T-helper 17 cell (primary cell): ENCODE results near the gene CRMP1. TPM values are rescaled to one million over a fixed set of nuclear protein-coding genes. Genes with fewer than 3 reads are reported as not detected.

ENCODE experiments used
- ATAC-seq: fragments of 150-1000 bp; cut with Tn5 transposase; 2 replicates; pipeline ENCODE4 v1.10.0; 2021; ENCODE audit warnings: mild to moderate bottlenecking, moderate library complexity
- DNase-seq, 3 donors: peaks; one replicate each; pipeline versions ENCODE4 v3.0.0 to v3.0.0-alpha.2; 2020 to 2021
- H3K9me3 ChIP-seq: one replicate; pipeline ENCODE4 v1.7.0; 2013; ENCODE audit warnings: low read length, mild to moderate bottlenecking; ENCODE audit not compliant: control insufficient read depth, poor library complexity, severe bottlenecking
- H3K27ac Mint-ChIP-seq: one replicate; pipeline ENCODE4 v1.8.0; 2022; ENCODE audit warnings: mild to moderate bottlenecking, moderate library complexity, mixed read lengths
- H3K27me3 Mint-ChIP-seq: one replicate; pipeline ENCODE4 v1.8.0; 2022; ENCODE audit warnings: mixed read lengths
- H3K36me3 Mint-ChIP-seq: one replicate; pipeline ENCODE4 v1.8.0; 2022; ENCODE audit warnings: low read depth, mixed read lengths
- H3K4me1 Mint-ChIP-seq: one replicate; pipeline ENCODE4 v1.8.0; 2022; ENCODE audit warnings: mild to moderate bottlenecking, mixed read lengths
- H3K4me3 Mint-ChIP-seq: one replicate; pipeline ENCODE4 v1.8.0; 2022; ENCODE audit warnings: mild to moderate bottlenecking, moderate library complexity, mixed read lengths
- total RNA-seq, 4 donors: library from RNA in 2 of 4; stranded (reverse) in 2 of 4; gene quantifications; one replicate each; pipeline ENCODE4 v1.2.3 and lab custom pipeline; 2022 to 2026

Gene CRMP1
- total RNA-seq, 2 donors from 2014 or later = not detected

DNA sequence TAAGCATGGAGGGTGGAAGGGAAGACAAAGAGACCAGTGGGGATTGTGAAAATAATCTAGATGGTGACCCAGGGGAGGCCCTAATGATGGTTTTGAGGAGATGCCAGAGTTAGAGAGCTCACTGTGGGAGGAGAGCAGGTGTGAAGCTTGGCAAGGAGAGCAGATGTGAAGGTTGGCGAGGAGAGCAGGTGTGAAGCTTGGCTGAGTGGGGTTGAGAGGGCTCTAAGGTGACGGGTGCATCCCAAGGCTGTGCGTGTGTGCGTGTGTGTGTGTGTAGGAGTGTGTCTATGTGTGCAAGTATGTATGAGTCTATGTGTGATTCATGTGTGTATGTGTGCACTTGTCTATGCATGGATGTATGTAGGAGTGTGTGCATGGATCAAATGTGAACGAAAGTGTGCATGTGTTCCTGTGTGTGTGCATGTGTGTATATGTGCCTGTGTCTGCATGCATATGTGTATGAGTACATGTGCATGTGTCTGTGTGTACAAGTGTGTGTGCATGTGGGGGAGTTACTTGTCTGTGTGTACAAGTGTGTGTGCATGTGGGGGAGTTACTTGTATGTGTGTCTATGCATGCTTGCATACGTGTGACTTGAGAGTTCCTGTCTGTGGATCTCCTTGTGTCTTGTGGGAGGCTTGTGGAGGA lies 109.9 kb downstream of the CRMP1 start:
- Mint-ChIP-seq H3K36me3 (peaks cover 1% of the 10 kb centered on the region), H3K4me1 (no peaks in the 10 kb centered on the region), H3K27ac (no peak overlapping the region), H3K4me3 (no peak overlapping the region), H3K27me3 (peaks cover 8% of the 10 kb centered on the region)
- ATAC-seq (no peak), DNase-seq (no peak)
- no peaks in the 10 kb centered on the region for H3K9me3 ChIP-seq

DNA sequence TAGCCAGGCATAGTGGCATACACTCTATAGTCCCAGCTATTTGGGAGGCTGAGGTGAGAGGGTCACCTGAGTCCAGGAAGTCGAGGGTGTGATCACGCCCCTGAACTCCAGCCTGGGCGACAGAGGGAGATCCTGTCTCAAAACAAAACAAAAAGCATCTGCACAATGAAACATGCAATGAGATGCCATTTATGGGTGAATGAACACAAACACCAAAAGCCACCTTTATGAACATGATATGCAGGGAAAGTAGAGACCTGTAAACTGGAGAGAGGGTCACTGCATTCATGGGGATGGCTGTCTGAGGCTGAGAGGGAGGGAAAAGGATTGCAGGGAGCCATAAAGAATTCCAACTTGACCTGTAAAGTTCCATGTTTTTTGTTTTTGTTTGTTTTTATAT lies 111.2 kb downstream of the CRMP1 start:
- ATAC-seq (no peak), DNase-seq (no peak)
- Mint-ChIP-seq H3K27ac (no peak overlapping the region), H3K27me3 (peaks cover 8% of the 10 kb centered on the region), H3K4me3 (no peak overlapping the region), H3K36me3 (no peaks in the 10 kb centered on the region), H3K4me1 (no peaks in the 10 kb centered on the region)
- no peaks in the 10 kb centered on the region for H3K9me3 ChIP-seq

DNA sequence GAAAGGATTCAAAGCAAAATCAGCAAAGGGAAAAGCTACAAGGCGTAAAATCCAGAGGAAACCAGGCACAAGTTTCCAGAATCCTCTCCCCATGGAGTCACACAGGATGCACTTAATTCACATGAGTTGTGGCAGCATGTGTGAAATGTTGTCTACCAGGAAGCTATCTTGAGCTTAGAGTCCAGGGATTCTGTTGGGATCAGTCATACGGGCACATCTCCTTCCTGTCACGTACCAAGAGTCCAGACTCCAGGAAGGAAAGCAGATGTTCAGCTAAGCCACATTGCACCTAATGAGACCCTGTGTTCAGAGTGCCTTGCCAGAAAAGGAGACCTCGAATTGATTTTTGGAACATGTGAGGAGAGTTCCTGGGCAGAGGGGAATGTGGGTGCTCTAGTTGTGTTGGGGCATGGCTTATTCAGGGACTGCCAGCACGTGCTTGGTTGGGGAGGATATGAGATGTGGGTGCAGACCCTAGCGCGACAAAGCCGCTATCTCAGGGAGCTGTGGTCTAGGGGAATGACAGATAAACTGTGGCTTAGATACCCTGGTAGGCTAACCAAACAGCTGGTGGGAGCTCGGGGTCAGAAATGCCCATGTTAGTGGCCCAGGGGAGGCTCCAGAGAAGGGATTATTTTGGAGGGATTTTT lies 111.9 kb downstream of the CRMP1 start:
- Mint-ChIP-seq H3K36me3 (no peaks in the 10 kb centered on the region), H3K4me1 (no peaks in the 10 kb centered on the region), H3K27ac (no peak overlapping the region), H3K4me3 (no peak overlapping the region), H3K27me3 (peaks cover 8% of the 10 kb centered on the region)
- no peak for DNase-seq
- no peak for ATAC-seq
- no peaks in the 10 kb centered on the region for H3K9me3 ChIP-seq

DNA sequence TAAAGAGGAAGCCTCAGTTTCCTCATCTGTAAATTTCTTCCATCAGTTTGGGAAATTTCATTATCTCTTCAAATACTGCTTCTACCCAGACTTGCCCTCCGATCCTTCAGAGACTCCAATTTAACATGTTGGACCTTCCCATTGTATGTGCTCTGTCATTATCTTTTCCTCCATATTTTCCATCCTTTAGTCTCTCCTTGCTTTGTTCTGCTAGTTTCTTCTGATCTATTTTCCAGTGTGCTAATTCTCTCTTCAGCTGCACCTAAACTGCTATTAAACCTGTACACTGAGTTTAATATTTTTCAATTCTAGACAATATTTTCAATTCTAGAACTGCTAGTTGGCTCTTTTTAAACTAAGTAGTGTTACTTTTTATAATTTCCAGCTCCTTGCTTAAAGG lies 116.4 kb downstream of the CRMP1 start:
- H3K9me3 ChIP-seq = no peaks in the 10 kb centered on the region
- ATAC-seq (no peak), DNase-seq (no peak)
- no peaks in the 10 kb centered on the region for H3K27me3 Mint-ChIP-seq
- no peak overlapping the region for H3K27ac Mint-ChIP-seq
- peaks cover 5% of the 10 kb centered on the region for H3K36me3 Mint-ChIP-seq
- H3K4me3 Mint-ChIP-seq = no peak overlapping the region
- H3K4me1 Mint-ChIP-seq = no peaks in the 10 kb centered on the region

DNA sequence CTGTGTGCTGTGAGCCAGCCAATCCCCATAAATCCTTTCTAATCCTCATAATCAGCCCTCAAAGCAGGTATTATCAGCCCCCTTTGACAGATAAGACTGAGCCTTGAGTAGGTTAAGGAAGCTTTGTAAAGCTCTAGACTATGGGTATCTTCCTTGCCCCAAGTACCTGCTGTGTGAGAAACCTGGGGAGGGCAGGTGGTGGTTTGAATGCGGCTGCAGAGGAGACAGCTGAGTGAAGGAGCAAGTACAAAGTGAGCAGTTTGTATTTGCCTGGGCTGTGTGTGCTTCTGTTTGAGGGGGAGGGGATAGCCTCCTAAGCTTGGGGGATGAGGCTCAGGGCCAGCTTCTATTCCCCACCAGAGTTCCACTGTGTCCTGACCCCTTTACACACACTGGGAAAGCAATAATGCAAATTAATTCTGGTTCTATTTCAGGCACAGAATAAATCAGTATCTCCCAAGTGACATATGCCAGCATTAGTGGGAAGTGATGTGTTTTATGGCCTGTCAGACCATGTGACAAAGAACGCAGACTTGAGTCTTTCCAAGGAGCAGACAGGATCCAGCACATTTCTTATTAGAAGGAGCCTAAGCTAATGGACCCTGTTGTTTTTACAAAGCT lies 118.4 kb downstream of the CRMP1 start:
- Mint-ChIP-seq H3K4me3 (no peak overlapping the region), H3K36me3 (peaks cover 5% of the 10 kb centered on the region), H3K27me3 (no peaks in the 10 kb centered on the region), H3K27ac (no peak overlapping the region), H3K4me1 (no peaks in the 10 kb centered on the region)
- ATAC-seq = no peak
- no peak for DNase-seq
- no peaks in the 10 kb centered on the region for H3K9me3 ChIP-seq

DNA sequence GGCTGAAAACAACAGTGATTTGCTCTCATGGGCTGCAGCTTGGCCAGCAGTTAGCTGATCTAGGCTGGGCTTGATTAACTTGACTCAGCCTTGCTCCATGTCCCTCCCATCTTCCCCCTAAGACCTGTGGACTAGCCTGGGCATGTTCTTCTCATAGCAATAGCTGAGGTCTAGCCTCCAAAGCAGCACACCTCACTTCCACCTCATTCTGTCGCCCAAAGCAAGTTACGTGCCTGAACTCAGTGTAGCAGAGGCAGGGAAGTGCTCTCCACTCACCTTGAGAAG lies 119.7 kb downstream of the CRMP1 start:
- no peaks in the 10 kb centered on the region for H3K9me3 ChIP-seq
- DNase-seq (no peak), ATAC-seq (no peak)
- H3K27me3 Mint-ChIP-seq = no peaks in the 10 kb centered on the region
- no peak overlapping the region for H3K4me3 Mint-ChIP-seq
- H3K4me1 Mint-ChIP-seq = no peaks in the 10 kb centered on the region
- H3K27ac Mint-ChIP-seq = no peak overlapping the region
- H3K36me3 Mint-ChIP-seq = peaks cover 5% of the 10 kb centered on the region

DNA sequence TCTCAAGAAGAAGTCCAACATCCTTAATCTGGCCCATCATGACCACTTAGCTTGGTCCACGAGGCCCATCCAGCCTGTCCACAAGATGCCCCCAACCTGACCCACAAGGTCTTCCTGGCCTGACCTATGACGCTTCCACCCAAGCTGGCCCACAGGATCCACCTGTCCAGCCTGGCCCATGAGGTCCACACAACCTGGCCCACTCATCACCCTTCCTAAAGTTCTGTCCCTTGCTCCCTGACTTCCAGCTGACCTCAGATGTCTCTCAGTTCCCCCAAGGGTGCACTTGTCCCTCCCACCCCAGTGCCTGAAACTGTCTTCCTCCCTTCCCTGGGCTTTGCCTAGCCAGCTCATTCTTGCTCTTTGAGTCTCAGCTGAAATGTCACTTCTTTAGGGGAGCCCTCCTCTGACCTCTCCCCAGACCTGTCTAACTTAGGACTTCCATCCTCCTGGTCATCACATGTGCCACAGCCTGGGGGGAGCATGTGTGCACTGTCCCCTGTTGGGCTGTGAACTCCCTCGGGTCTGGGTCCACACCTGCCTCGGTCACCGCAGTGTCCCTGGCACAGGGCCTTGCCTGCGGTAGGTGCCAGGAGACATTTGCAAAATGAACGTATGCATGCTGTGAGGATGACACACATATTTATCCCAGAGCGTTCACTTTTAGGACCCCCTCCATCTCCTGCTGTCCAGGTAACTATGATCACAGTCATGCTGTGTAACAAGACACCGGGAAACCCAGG lies 120.2 kb downstream of the CRMP1 start:
- Mint-ChIP-seq H3K27ac (no peak overlapping the region), H3K4me3 (no peak overlapping the region), H3K36me3 (peaks cover 5% of the 10 kb centered on the region), H3K4me1 (no peaks in the 10 kb centered on the region), H3K27me3 (no peaks in the 10 kb centered on the region)
- ATAC-seq = no peak
- no peak for DNase-seq
- H3K9me3 ChIP-seq = no peaks in the 10 kb centered on the region

Other genes with a start within 250 kb of the CRMP1 start
- gene EVC2, start 184.5 kb downstream of the CRMP1 start, total RNA-seq = 1 to 10 TPM; 3.6 to 6.8 TPM
- gene EVC, start 181.9 kb downstream of the CRMP1 start, total RNA-seq = 1 to 10 TPM; 3.4 to 5.5 TPM
- 1 to 10 TPM in 1 of 2 donors, under 1 TPM in 1; 0.87 to 2.3 TPM for gene C4orf50, start 125.3 kb upstream of the CRMP1 start, total RNA-seq